ENCODE measurements around the gene COPZ1. TPM values are rescaled to one million over a fixed set of nuclear protein-coding genes. Genes with fewer than 3 reads are reported as not detected.
A peak's percentile ranks its signal among the peaks of the same experiment; 100 is the strongest.

The COPZ1 gene
- total RNA-seq, 1 donor from 2014 or later, result 106 TPM

DNA sequence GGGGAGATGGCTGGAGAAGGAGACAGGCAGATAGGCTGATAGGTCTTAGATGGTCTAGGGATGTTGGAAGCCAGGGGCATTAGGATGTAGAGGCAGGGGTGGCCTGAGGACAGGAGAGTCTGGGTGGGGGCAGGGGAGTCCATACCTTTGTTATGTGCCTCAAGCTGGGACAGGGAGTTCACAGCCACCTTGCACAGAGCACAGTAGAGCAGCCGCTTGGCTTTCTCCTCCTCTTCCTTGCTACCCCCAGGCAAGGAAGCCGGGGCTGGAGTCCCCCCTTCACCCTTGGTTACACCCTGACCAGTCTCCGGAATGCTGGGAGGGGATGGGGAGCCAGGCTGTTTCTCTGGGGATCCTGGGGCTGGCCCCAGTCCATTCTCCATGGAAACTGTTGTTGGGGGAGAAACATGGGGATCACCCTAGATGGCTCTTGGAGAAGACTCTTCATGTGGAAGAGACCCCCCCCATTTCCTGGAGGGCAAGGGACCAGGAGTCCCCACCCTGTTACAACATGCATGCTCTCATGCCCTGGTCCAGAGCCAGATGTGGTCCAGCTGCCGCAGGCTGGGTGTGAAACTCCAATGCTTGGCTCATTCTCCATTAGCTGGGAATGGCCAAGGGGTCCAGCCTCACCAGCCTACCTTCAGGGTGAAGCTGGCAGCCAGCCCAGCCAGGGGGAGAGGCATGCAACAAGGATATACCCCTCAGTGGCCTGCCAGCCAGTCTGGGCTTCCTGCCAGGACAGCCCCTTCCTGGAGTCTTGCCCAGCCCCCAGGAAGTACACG lies 46.6 kb downstream of the COPZ1 start:
- DNase-seq (ENCODE audit: low spot score), result no peak
- intact Hi-C loops (cut with DNase I), result no loop called here

DNA sequence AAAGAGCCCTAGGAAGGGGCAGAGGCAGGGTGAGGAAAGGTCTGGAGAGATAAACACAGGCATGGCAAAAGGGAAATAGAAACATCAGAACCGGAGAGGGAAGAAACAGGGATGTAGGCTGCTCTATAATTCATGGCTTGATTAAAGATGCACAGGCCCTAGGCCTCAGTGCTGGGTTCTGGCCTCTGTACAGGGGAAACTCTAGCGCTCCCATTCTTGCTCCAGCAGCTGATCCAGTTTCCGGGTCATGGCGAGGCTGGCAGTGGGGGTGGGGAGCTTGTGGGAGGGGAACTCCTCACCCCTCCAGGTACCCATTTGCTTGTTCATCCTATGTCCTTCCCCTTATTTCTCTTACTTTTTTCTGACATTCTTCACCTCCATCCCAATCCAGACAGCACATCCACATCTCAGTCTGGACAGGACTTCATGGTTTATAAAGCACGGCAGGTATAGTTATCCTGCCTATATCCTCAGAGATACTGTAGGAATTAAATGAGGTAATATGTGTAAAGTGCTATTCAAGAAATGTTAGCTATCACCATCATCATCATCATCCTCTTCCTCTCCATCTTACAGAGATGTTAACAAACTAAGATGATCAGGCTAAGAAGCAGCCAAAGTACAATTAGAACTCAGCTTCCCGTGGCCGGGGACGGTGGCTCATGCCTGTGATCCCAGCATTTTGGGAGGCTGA lies 47.3 kb downstream of the COPZ1 start:
- no peak for DNase-seq (ENCODE audit: low spot score)
- intact Hi-C loops (cut with DNase I), result no loop called here

DNA sequence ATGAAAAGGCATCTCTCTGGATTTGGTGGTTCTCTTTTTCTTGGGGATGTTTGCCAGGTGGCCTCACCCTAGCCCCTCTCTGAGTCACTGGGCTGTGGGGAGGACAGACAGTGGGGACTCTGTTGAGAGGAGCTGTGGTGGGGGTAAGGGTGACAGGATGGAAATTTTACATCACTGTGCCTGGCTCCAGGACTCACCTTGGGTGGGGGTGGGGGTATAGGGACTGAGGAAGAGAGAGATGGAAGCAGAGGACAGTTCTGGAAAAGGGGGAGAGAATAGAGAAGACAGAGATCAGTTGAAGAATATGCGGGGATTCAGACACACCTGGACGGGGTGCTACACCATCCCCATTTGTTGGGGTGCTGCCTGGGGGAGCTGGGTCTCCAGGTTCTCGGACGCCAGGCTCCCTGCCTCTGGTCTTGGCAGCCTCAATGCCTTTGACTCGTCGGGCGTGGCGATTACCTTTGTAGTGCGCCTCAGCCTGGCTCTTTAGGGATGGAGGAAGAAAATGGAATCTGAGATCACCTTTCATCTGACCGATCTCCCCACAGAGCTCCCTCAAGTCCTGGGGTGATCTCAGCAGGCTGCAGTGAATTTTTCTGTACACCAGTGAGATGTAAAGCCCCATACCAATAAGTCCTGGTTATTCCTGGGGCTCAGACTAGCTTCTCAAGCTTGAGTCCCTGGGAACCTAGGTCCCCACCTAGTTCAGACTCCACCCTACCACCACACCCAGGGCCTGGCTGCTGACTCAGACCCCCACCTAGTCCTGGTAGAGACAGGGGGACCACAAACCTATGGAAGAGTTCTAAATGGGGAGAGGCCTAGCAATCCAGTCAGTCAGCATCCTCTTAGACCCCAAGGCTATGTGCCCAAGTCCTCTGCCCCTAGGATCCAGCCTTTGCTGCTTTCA lies 49.0 kb downstream of the COPZ1 start:
- no peak for DNase-seq (ENCODE audit: low spot score)
- intact Hi-C loops (cut with DNase I), result no loop called here

DNA sequence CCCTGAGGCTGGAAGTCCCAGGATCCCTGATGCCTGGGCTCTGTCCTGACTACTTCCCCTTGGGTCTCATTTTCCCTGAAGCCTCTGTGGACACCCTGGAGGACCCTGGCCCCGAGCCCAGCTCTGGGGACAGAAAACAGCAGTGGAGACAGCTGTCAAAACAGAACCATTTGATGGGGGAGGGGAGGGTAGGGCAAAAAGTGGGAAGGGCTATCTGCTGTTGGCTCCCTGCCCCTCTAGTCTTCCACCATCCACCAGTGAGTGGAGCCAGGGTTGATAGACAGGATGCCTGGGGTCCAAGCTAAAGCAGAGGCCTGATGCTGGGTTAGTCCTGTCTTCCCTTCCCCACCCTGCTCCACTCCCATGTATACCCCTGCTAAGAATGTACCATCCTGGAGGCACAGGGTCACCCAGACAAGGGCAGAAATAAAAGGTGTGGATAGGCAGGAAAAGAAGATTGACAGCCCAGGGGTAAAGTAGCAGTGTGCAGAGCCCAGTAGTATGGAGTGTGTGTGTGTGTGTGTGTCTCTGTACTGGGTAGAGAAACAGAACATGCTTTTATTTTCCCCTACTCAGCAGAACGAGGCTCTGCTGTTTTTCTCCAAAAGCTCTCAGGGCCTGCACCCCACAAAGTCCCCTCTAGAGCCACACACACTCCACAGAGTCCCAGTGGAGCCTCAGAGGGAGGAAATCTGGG lies 49.8 kb downstream of the COPZ1 start:
- intact Hi-C loops (cut with DNase I), result no loop called here

DNA sequence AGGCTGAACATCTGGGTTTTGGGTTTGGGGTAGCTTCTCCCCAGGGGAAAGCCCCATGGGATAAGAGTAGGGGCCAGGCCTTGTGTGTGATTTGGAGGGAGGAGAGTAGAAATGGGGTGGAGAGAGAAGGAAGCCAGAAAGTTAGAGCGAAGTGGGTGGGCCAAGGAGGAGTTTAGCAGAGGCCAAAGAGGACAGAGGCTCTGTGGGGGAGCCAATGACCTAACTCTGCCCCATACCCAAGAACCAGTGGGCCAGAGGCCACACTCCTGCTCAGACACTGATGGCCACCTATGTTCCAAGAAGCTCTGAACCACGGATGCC lies 50.3 kb downstream of the COPZ1 start:
- intact Hi-C loops (cut with DNase I), result no loop called here
- DNase-seq (ENCODE audit: low spot score), result no peak

More for the DNA sequence above, 49.8 kb downstream of the COPZ1 start:
- no peak for DNase-seq (ENCODE audit: low spot score)

DNA sequence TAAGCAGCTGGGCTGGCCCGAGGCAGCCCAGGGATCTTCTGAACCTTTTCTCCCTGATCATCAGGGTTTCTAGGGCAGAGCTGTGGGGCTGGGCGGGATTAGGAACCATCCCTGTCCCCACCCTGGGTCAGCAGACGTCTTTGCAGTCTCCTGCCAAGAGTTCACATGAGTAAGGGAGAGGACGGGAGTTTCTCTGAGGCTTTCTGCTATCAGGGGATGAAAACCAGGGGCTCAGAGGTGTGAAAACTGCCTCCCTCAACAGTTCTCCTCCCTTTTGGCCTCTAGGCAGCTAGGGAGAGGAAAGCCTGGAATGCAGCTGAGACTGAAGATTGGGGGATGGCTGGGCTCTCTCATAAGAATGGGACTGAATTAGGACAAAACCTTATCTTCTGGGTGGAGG lies 51.7 kb downstream of the COPZ1 start:
- no peak for DNase-seq (ENCODE audit: low spot score)
- intact Hi-C loops (cut with DNase I), result no loop called here

DNA sequence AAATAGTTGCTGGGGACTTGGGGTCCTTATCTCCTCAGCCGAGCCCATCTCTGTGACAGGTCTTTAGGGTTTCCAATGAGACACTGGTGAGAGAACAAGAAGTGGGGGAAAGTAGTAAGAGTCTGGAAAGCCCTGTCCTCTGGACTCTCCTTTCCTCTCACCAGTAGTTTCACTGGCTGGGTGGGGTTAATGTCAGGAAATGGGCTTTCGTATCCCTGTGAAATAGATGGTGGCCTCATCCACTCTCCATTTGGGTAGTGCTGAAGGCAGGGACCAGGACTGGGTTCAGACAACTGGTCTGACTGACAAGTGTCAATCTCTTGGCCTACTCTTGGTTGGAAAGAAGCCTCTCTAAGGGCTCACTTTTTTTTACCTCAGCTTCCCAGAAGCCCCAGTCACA lies 52.1 kb downstream of the COPZ1 start:
- intact Hi-C loops (cut with DNase I), result no loop called here
- no peak for DNase-seq (ENCODE audit: low spot score)

DNA sequence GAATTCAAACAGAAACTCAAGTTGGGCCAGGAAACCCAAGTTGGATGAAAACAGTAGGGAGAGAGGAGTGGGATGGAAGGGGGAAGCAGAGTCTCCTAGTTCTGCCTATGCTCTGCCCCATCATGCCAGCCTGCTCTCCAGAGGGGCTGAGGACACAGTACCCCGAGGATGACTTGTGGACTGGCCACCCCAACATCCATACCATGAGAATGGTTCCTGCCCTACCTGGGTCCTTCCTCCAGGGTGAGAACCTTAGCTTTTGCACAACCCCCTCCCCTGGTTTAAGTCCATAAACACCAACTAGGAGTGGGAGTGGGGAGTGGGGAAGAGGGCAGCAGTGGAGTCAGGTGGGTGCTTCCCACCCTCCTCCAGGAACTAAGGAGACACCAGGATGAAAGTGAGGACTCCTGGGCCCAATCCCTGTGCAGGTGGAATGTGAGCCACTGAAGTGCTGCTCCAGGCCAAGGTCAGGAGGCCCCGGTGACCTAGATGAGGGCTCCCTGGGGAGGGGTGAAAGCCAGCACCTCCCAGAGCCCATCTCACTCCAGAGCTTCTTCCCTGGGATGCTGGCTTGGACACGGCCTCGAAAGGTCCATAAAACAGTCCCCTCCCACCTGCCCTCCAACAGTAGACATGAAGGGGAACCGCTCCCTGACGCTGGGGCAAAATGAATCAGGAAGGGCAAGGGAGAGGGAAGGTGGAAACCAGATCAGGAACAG lies 53.0 kb downstream of the COPZ1 start:
- intact Hi-C loops (cut with DNase I), result no loop called here
- DNase-seq (ENCODE audit: low spot score), result no peak

DNA sequence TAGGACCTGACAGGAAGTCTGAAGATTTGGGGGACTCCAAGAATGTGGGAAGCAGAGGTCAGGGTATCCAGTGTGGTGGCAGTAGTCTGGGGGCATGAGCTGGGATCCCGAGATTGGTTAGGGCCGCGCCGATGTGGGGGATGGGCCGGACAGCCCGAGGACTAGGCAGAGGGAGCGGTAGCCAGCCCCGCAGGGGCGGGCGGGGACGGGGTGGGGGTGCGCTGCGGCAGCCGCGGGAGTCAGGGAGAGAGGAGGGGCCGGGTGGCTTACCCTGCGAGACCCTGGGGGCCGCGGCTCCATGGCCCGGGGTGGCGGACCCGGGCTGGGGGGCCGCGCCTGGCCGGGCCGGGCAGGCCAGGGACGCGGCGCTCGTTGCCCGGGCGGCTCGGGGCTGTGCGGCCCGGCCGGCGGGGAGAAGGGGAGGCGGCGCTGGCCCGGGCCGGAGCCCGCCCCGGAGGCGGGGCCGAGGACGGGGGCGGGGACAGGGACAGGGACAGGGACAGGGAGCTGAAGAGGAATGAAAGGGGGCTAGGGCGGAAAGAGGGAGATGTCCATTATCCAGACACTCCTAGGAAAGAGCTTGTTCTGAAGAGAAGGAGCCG lies 54.0 kb downstream of the COPZ1 start:
- intact Hi-C loops (cut with DNase I), result no loop called here
- no peak for DNase-seq (ENCODE audit: low spot score)

DNA sequence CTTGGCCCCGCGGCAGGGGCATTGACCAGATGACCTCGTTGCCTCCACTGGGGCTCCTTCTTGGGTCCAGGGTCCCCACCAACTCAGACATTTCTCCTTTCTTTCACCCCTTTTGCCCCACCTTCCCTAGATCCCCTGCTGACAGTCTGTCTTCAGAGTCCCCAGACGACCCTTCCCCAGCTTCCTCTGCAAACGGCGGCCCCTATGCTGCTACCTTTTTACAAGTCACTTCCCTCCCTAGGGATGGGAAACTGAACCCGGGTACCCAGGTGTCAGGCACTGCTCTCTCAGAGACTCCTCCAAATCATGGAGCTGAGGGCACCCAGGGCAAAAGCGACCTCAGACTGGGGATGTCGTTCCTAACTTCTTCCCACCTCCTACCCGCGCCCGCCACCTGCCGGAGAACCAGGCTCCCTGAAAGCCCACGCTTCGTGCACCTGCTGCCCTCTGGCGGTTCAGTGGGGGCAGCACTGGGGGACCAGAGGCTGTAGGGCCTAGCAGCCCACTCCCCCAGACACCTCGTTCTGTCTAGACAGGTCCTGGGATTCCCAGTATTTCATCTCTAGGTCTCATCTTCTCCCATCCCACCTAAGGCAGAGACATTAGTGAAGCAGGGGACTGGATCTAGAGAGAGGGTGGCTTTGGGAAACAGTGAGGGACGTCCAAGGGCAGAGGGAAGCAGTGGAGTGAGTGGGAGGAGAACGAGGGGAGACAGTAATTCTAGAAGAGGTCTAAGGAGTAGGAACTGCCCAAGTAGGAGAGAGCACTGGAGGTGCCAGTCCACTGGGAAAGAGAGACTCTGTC lies 54.7 kb downstream of the COPZ1 start:
- DNase-seq (ENCODE audit: low spot score), result peak; percentile 96
- intact Hi-C loops (cut with DNase I), result no loop called here

DNA sequence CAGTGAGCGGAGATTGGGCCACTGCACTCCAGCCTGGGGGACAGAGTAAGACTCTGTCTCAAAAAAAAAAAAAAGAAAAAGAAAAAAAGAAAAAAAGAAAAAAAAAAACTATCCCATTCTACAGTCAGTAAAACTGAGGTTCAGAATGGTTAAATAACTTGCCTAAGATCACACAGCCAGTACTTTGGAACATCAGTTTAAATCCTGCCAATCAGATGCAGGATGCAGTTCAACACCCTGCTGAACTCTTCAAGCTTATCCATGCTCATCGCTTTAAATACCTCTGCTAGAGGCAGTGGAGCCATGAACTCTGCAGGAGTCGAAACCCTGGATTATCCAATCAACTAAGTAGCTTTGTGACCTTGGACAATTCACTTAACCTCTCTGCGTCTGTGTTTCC lies 56.2 kb downstream of the COPZ1 start:
- intact Hi-C loops (cut with DNase I), result no loop called here
- no peak for DNase-seq (ENCODE audit: low spot score)

DNA sequence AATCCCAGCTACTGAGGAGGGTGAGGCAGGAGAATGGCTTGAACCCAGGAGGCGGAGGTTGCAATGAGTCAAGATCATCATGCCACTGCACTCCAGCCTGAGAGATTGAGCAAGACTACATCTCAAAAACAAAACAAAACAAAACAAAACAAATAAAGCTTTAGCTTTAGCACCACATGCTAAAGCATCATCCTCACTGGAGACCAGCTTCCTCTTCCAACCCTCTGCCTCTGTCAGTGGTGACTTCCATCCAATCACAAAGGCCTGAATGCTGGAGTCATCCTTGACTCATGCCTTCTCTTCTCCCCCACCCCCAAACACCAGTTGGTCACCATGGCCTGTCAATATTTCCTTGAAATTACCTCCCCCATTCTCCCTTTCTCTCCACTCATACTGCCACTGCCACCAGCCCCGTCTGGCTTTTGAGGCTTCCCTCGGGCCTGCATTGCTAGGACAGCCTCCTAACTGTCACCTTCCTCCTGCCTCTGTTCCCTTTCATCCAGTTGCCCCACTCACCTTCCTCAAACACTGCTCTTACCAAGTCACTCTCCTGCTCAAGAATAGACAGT lies 58.2 kb downstream of the COPZ1 start:
- no peak for DNase-seq (ENCODE audit: low spot score)
- intact Hi-C loops (cut with DNase I), result no loop called here

DNA sequence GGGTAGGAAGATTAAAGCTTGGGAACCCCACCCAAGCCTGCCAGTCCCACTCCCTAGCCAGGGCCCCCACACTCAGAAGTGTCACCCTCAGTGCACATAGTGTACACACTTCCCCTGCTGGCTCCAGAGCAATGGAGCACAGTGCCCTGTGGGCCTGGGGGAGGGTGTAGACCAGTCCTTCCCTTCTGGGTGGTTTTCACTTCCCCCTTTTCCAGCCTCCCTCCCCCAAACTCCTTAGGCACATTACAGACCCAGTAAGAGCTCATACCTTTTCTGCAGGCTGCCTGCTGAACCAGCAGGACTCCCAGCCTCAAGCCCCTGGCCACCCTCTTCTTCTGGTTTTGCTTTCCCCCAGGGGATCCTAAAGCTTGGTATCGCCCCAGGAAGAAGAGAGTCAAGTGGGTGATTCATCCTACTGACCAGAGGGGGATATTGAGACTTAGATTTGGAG lies 59.7 kb downstream of the COPZ1 start, which contains the start of gene ZNF385A:
Gene ZNF385A, minus strand, starts transcription at position 143 of the 451 bp plus-strand sequence. CDS start 219 bp downstream, outside the sequence.
- DNase-seq (ENCODE audit: low spot score), result no peak
- intact Hi-C loops (cut with DNase I), result loop anchor here (1.0 kb wide), 1 partner anchor 13 kb away; no protein-coding TSS in a partner anchor

DNA sequence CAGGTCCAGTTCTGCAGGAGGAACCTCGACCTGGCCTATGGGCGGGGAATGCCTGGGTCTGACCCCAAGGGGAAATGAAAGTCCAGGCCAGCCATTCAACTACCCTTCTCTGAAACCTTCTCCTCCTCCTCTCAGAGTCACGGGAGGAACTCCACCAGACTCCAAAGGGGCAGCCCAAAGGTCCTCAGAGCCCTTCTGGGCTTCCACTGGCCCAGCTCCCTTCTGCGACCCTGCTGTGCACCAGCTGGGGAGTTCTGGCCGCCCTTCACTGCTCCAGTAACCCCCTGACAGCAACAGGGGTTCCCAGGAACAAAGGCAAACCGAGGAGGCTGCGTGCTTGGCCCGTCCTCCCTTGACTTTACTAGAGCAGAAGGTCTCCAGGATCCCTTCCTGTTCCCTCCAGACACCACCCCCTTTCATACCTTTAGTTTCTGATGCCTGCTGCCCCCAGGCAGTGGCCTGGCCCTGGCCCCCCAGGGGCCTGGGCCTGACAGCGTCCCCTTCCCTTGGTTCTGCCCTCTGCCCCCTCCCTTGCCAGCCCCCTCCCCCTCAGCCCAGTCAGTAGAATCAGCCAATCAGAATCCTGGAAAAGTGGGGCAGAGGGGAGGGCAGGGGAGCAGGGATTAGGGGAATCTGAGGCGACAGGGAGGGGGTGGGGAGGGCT lies 60.5 kb downstream of the COPZ1 start:
- DNase-seq (ENCODE audit: low spot score), result no peak
- intact Hi-C loops (cut with DNase I), result no loop called here

DNA sequence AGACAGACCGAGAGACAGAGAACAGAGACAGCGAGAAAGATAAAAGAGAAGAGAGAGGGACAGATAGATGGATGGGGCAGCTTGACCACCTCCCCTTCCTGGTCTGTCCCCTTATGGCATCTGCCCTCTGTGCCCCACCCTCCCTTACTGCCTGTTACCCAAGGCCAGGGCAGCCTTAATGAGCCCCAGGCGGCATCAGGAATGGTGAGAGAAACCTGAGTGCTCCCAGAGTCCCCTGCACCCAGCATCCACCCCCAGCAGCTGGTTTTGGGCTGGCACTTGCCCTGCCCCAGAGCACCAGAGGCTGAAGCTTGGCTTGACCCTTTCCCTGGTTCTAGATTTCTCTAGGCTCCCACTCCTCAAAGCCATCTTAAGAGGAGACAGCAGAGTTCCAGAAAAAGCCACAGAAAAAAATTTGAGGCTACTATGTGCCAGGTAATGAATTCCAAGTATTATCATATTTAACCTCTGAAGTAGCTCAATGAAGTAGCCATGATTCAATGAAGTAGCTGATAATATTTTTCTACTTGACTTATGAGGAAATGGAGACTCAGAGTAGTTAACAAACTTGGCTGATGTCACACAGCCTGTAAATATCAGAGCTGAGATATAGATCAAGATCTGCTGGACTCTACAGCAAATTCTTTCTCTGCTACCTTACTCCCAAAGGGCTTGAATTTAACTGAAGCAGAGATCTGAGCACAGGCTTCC lies 61.6 kb downstream of the COPZ1 start:
- intact Hi-C loops (cut with DNase I), result no loop called here
- no peak for DNase-seq (ENCODE audit: low spot score)

DNA sequence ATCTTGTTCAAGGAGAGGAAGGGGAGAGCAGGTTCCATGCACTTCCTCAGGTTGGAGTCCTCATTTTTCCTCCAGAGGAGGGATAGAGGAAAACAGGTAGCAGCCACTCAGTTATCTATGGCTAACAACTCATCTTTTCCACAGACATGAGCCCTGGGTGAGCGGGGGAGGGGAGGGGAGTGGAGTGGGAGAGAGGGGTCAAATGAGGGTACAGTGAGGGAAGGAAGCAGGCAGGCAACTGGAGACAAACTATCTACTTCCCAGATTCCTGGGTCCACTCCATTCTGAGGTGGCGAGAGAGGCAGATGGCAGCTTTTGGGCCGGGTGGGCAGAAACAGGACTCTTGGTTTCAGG lies 62.2 kb downstream of the COPZ1 start:
- no peak for DNase-seq (ENCODE audit: low spot score)
- intact Hi-C loops (cut with DNase I), result no loop called here
